HepG2 (cell line): ENCODE data around the gene GMPPA. TPM values are rescaled to one million over a fixed set of nuclear protein-coding genes. Genes with fewer than 3 reads are reported as not detected.

Experiments
- ATF7-NPFF ChIP-seq: sonication (generic); formaldehyde crosslinking; IDR thresholded peaks from 2 replicates; pipeline ENCODE4 v1.8.1; 2023; ENCODE audit warnings: mild to moderate bottlenecking, low read depth, missing genetic modification reagents, moderate library complexity
- BHLHE40 ChIP-seq: IDR thresholded peaks from 2 replicates; pipeline ENCODE4 v1.6.1; 2011; ENCODE audit warnings: low read length, improper control_type of control experiment
- DMAP1 ChIP-seq: IDR thresholded peaks from 2 replicates; pipeline ENCODE4 v1.6.1; 2016
- FIP1L1 ChIP-seq: fragments of 200-400 bp; formaldehyde crosslinking; IDR thresholded peaks from 2 replicates; pipeline ENCODE4 v1.6.1; 2018; ENCODE audit warnings: low read depth, mild to moderate bottlenecking, low read length, moderate library complexity, borderline replicate concordance; ENCODE audit not compliant: insufficient read depth
- GABPB1 ChIP-seq: IDR thresholded peaks from 2 replicates; pipeline ENCODE4 v1.6.1; 2016; ENCODE audit warnings: mild to moderate bottlenecking, missing genetic modification reagents, moderate library complexity, missing compliant biosample characterization
- HES4 ChIP-seq: sonication (generic); formaldehyde crosslinking; IDR thresholded peaks from 2 replicates; pipeline ENCODE4 v1.9.0; 2021; ENCODE audit warnings: mild to moderate bottlenecking, missing genetic modification reagents, borderline replicate concordance
- HNF1B ChIP-seq: sonication (generic); formaldehyde crosslinking; IDR thresholded peaks from 2 replicates; pipeline ENCODE4 v1.5.1; 2020; ENCODE audit warnings: mild to moderate bottlenecking, moderate library complexity, missing genetic modification reagents
- MXD1 ChIP-seq: sonication (generic); formaldehyde crosslinking; IDR thresholded peaks from 2 replicates; pipeline ENCODE4 v1.4.0; 2020; ENCODE audit warnings: mild to moderate bottlenecking, missing genetic modification reagents
- NONO ChIP-seq, 2 experiments: fragments of 450-650 bp in 1 of 2; sonication (generic) in 1 of 2; formaldehyde crosslinking in 1 of 2; IDR thresholded peaks in 1 of 2; conservative IDR thresholded peaks in 1 of 2; 2 replicates each; pipeline versions ENCODE4 v1.6.1 to v1.8.0; 2017 to 2022; ENCODE audit warnings: mild to moderate bottlenecking in 1 of 2, missing genetic modification reagents in 1 of 2, moderate library complexity in 1 of 2
- NRL ChIP-seq: sonication (generic); formaldehyde crosslinking; IDR thresholded peaks from 2 replicates; pipeline ENCODE4 v1.5.0; 2020; ENCODE audit warnings: missing genetic modification reagents, mild to moderate bottlenecking, moderate library complexity, borderline replicate concordance
- RCOR2 ChIP-seq: IDR thresholded peaks from 2 replicates; pipeline ENCODE4 v1.6.1; 2016; ENCODE audit warnings: missing biosample characterization, missing genetic modification reagents
- SOX6 ChIP-seq, 2 experiments: fragments of 450-650 bp in 1 of 2; sonication (generic) in 1 of 2; formaldehyde crosslinking in 1 of 2; IDR thresholded peaks; 2 replicates each; pipeline versions ENCODE4 v1.4.0 to v1.6.1; 2017 to 2020; ENCODE audit warnings: antibody characterized with exemption in 1 of 2, mild to moderate bottlenecking in 1 of 2, missing genetic modification reagents in 1 of 2
- ZBTB44 ChIP-seq: sonication (generic); formaldehyde crosslinking; IDR thresholded peaks from 2 replicates; pipeline ENCODE4 v1.4.0; 2020; ENCODE audit warnings: missing genetic modification reagents
- ZNF296 ChIP-seq: sonication (generic); formaldehyde crosslinking; conservative IDR thresholded peaks from 2 replicates; pipeline ENCODE4 v1.5.0; 2020; ENCODE audit warnings: mild to moderate bottlenecking, missing genetic modification reagents
- ZNF431 ChIP-seq: sonication (generic); formaldehyde crosslinking; IDR thresholded peaks from 2 replicates; pipeline ENCODE4 v1.9.0; 2022; ENCODE audit warnings: missing genetic modification reagents, low read depth, mild to moderate bottlenecking, borderline replicate concordance
- ZNF432 ChIP-seq: sonication (generic); formaldehyde crosslinking; IDR thresholded peaks from 2 replicates; pipeline ENCODE4 v1.5.0; 2020; ENCODE audit warnings: missing genetic modification reagents, mild to moderate bottlenecking, borderline replicate concordance
- ZNF510 ChIP-seq: sonication (generic); formaldehyde crosslinking; IDR thresholded peaks from 2 replicates; pipeline ENCODE4 v1.4.0; 2020; ENCODE audit warnings: low read depth, mild to moderate bottlenecking, missing genetic modification reagents
- ZNF580 ChIP-seq: IDR thresholded peaks from 2 replicates; pipeline ENCODE4 v1.6.1; 2016; ENCODE audit warnings: low read depth, borderline replicate concordance
- ZNF792 ChIP-seq: IDR thresholded peaks from 2 replicates; pipeline ENCODE4 v1.6.1; 2016
- ZNF879 ChIP-seq: sonication (generic); formaldehyde crosslinking; IDR thresholded peaks from 2 replicates; pipeline ENCODE4 v1.8.1; 2023; ENCODE audit warnings: missing genetic modification reagents
- polyA plus RNA-seq, 8 experiments: library from polyadenylated mRNA; depleted of rRNA in 3 of 8; stranded (reverse) in 7 of 8; unstranded in 1 of 8; fragments of >200 nt; fragmentation: Illumina TruSeq in 4 of 8; extraction: Trizol in 4 of 8; gene quantifications; 2 replicates each; pipeline versions ENCODE4 v1.2.1 to v1.2.3, GENCODE V29; 2011 to 2016; ENCODE audit warnings: low read depth in 4 of 8, missing spikeins in 1 of 8, mixed read lengths in 1 of 8; ENCODE audit not compliant: insufficient read depth in 1 of 8
- total RNA-seq, 5 experiments: library from RNA; depleted of rRNA; stranded (reverse); fragments of >200 nt; fragmentation: Illumina TruSeq; extraction: Trizol; gene quantifications; 2 replicates each; pipeline ENCODE4 v1.2.3, GENCODE V29; 2016; ENCODE audit warnings: low read depth in 1 of 5
- TF ChIP-seq, protein P1 (sequence below): sonication (generic); formaldehyde crosslinking; IDR thresholded peaks from 2 replicates; pipeline ENCODE4 v1.4.0; 2020; ENCODE audit warnings: missing genetic modification reagents, borderline replicate concordance

GMPPA gene
- total and polyA plus RNA-seq, 2 of the 13 experiments (the other 11 are each of a cell fraction or from before 2014, with no cell fraction given), result 81.1 to 106 TPM

GRCh38 chr2:219552382-219553167, 53.9 kb downstream of the GMPPA start (continued):
- TF ChIP-seq SOX6 (IDR thresholded peaks at IDR 0.05) (no peak), SOX6 (CRISPR knock-in tag; IDR thresholded peaks at IDR 0.05) (peak; percentile 68), ZNF580 (CRISPR knock-in tag) (peak; percentile 82; the same call in 1 of the 2 replicates), NRL (CRISPR knock-in tag) (peak; percentile 74), ZNF879 (CRISPR knock-in tag) (peak; percentile 61; the same call in 1 of the 2 replicates), BHLHE40 (peak; percentile 61), ZNF792 (CRISPR knock-in tag) (peak; percentile 39; the same call in 1 of the 2 replicates), ZNF432 (CRISPR knock-in tag) (peak; percentile 89; the same call in 1 of the 2 replicates), RCOR2 (no peak), FIP1L1 (0 out of 2 replicates have a peak, but pooled peaks have one; percentile 56), ZNF510 (CRISPR knock-in tag) (peak; percentile 29; the same call in 1 of the 2 replicates), HES4 (CRISPR knock-in tag) (peak; percentile 81), MXD1 (peak; percentile 86), DMAP1 (CRISPR knock-in tag) (peak; percentile 48; the same call in 1 of the 2 replicates), NONO (IDR thresholded peaks at IDR 0.05) (no peak), NONO (CRISPR knock-in tag; conservative IDR thresholded peaks at IDR 0.05) (peak; percentile 93), HNF1B (CRISPR knock-in tag) (peak; percentile 77), ZNF431 (CRISPR knock-in tag) (peak; percentile 84; the same call in 1 of the 2 replicates), ATF7-NPFF (peak; percentile 87), GABPB1 (CRISPR knock-in tag) (peak; percentile 80), ZNF296 (CRISPR knock-in tag) (peak; percentile 85; the same call in 1 of the 2 replicates), ZBTB44 (CRISPR knock-in tag) (0 out of 2 replicates have a peak, but pooled peaks have one; percentile 37)
- TF ChIP-seq, protein P1, sequence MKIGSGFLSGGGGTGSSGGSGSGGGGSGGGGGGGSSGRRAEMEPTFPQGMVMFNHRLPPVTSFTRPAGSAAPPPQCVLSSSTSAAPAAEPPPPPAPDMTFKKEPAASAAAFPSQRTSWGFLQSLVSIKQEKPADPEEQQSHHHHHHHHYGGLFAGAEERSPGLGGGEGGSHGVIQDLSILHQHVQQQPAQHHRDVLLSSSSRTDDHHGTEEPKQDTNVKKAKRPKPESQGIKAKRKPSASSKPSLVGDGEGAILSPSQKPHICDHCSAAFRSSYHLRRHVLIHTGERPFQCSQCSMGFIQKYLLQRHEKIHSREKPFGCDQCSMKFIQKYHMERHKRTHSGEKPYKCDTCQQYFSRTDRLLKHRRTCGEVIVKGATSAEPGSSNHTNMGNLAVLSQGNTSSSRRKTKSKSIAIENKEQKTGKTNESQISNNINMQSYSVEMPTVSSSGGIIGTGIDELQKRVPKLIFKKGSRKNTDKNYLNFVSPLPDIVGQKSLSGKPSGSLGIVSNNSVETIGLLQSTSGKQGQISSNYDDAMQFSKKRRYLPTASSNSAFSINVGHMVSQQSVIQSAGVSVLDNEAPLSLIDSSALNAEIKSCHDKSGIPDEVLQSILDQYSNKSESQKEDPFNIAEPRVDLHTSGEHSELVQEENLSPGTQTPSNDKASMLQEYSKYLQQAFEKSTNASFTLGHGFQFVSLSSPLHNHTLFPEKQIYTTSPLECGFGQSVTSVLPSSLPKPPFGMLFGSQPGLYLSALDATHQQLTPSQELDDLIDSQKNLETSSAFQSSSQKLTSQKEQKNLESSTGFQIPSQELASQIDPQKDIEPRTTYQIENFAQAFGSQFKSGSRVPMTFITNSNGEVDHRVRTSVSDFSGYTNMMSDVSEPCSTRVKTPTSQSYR (CRISPR knock-in tag), result no peak
